Karpas-422 (cell line): Measurements from ENCODE around the gene DACT1. TPM values are rescaled to one million over a fixed set of nuclear protein-coding genes. Genes with fewer than 3 reads are reported as not detected.

Source experiments
- DNase-seq: peaks from one replicate; pipeline ENCODE4 v3.0.0-alpha.2; 2015
- H2AFZ ChIP-seq: fragments of 200-600 bp; sonication (generic); 2 replicates; pipeline ENCODE4 v1.6.1; 2014; ENCODE audit warnings: antibody characterized with exemption, low read length, mixed read lengths
- H3K27ac ChIP-seq: fragments of 200-600 bp; sonication (generic); 2 replicates; pipeline ENCODE4 v1.5.1; 2014; ENCODE audit warnings: mild to moderate bottlenecking, low read length, moderate library complexity
- H3K27me3 ChIP-seq: fragments of 200-600 bp; sonication (generic); 2 replicates; pipeline ENCODE4 v1.6.1; 2014; ENCODE audit warnings: low read length, mixed read lengths
- H3K36me3 ChIP-seq: fragments of 200-600 bp; sonication (generic); 2 replicates; pipeline ENCODE4 v1.6.1; 2014; ENCODE audit warnings: low read length, mixed read lengths; ENCODE audit not compliant: insufficient read depth
- H3K4me1 ChIP-seq: fragments of 200-600 bp; sonication (generic); 2 replicates; pipeline ENCODE4 v1.6.1; 2014; ENCODE audit warnings: mild to moderate bottlenecking, low read length, mixed read lengths
- H3K4me2 ChIP-seq: fragments of 200-600 bp; sonication (generic); 2 replicates; pipeline ENCODE4 v1.6.1; 2014; ENCODE audit warnings: low read length, low read depth, mild to moderate bottlenecking; ENCODE audit not compliant: poor library complexity, severe bottlenecking
- H3K4me3 ChIP-seq: fragments of 200-600 bp; sonication (generic); 2 replicates; pipeline ENCODE4 v1.5.1; 2014; ENCODE audit warnings: mild to moderate bottlenecking, antibody characterized with exemption, low read length, mixed read lengths
- H3K79me2 ChIP-seq: fragments of 200-600 bp; sonication (generic); 2 replicates; pipeline ENCODE4 v1.6.1; 2014; ENCODE audit warnings: mild to moderate bottlenecking, low read length, mixed read lengths
- H3K9ac ChIP-seq: fragments of 200-600 bp; sonication (generic); 2 replicates; pipeline ENCODE4 v1.6.0; 2014; ENCODE audit warnings: low read length
- H3K9me2 ChIP-seq: fragments of 200-600 bp; sonication (generic), shearing (Covaris generic); replicated peaks from 2 replicates; pipeline ENCODE4 v1.6.0; 2014; ENCODE audit warnings: mild to moderate bottlenecking, low read length, moderate library complexity; ENCODE audit not compliant: insufficient read depth
- H3K9me3 ChIP-seq: fragments of 300-700, 200-600 bp; sonication (generic); 2 replicates; pipeline ENCODE4 v1.6.1; 2014; ENCODE audit warnings: low read length, mixed read lengths
- H4K20me1 ChIP-seq: fragments of 200-600 bp; sonication (generic); 2 replicates; pipeline ENCODE4 v1.6.1; 2014; ENCODE audit warnings: mild to moderate bottlenecking, antibody characterized with exemption, low read length, low read depth; ENCODE audit not compliant: insufficient read depth
- total RNA-seq: library from RNA; depleted of rRNA; stranded (reverse); fragments of >200 nt; shearing (Covaris generic); gene quantifications from 2 replicates; pipeline ENCODE4 v1.2.3, GENCODE V29; 2014; ENCODE audit warnings: low replicate concordance

Gene DACT1
- total RNA-seq, 1 experiment from 2014 or later: not detected

DNA sequence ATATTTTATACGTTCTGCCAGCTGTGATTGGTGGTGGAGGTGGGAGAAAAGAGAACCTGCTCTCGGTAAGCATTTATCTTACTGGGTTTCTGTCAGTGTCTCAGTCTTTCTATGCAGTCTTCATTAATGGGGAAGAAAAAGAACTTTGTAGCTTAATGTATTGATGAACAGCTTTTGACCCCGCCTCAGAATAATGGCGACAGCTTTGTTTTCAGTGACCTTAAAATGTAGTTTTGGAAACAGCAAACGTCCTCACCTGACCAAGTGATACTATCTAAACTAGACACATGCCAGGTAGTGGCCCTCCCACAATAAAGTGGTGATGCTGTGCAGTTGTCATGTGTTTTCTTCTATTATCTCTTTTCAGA is 1.4 kb downstream of the DACT1 start:
- peak overlapping the region; percentile 72 for H3K4me3 ChIP-seq
- peak overlapping the region; percentile 63; the same call in 1 of the 2 replicates for H3K9ac ChIP-seq
- no peaks in the 10 kb centered on the region for H3K9me3 ChIP-seq
- no peaks in the 10 kb centered on the region for H3K36me3 ChIP-seq
- no peaks in the 10 kb centered on the region for H3K9me2 ChIP-seq
- H3K4me1 ChIP-seq: peaks cover 22% of the 10 kb centered on the region
- H2AFZ ChIP-seq: no peak overlapping the region
- no peaks in the 10 kb centered on the region for H4K20me1 ChIP-seq
- H3K27ac ChIP-seq: no peak overlapping the region
- H3K27me3 ChIP-seq: peaks cover 10% of the 10 kb centered on the region
- peak overlapping the region; percentile 92 for H3K4me2 ChIP-seq
- H3K79me2 ChIP-seq: no peaks in the 10 kb centered on the region
- DNase-seq: no peak

DNA sequence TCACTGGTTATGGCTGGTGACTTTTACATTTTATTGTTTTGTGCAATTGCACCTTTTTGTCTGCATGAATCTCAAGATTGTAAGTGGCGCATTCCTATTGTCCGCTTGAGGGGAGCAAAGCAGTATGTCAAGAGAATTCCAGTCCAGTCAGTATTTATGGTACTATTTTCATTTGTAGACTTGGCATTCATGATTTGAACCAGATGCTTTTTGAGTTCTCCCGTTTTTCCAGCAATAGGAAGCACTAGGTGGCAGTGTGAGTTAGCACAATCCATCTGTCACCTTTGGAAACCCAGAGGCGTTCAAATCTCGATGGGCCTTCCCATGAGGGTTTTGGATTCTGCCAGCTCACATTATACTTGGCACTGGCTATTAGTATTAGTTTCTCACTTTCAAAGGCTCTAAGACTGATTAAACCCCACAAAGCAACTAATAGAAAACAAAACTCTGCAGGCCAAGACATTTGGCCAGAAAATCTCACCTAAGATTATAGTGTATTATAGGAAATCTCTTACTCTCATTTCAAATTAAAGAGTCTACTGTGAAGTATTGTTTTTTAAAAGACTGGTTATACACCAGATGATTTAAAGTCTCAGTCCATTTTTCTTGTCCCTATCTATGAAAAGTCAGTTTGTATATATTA is 2.2 kb downstream of the DACT1 start:
- H3K9ac ChIP-seq: no peak overlapping the region
- H3K79me2 ChIP-seq: no peaks in the 10 kb centered on the region
- no peaks in the 10 kb centered on the region for H3K9me2 ChIP-seq
- no peaks in the 10 kb centered on the region for H3K9me3 ChIP-seq
- peaks cover 22% of the 10 kb centered on the region for H3K4me1 ChIP-seq
- peaks cover 10% of the 10 kb centered on the region for H3K27me3 ChIP-seq
- no peaks in the 10 kb centered on the region for H3K36me3 ChIP-seq
- DNase-seq: peak; percentile 57
- no peak overlapping the region for H2AFZ ChIP-seq
- no peak overlapping the region for H3K27ac ChIP-seq
- H4K20me1 ChIP-seq: no peaks in the 10 kb centered on the region
- no peak overlapping the region for H3K4me3 ChIP-seq
- H3K4me2 ChIP-seq: peak overlapping the region; percentile 92

DNA sequence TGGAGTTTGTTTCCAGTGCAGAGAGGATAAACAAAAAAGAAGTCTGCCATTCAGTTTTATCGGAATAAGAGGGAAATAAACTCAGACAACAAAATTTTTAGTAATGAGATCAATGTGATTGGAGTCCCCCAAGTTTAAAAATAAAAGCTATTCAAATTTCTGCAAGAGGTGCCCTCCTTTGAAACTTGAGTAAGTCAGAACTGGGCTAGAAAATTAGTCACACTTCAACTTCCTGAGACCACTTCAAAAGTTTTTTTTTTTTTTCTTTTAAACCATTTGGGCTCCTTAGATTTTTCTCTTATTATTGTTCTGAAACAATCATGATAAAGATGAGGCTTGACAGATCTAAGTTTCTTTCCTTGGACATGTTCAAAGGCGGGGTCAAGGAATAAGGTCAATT is 3.2 kb downstream of the DACT1 start:
- Histone ChIP-seq H3K4me1 (peaks cover 22% of the 10 kb centered on the region), H3K4me3 (no peak overlapping the region), H3K9me3 (no peaks in the 10 kb centered on the region), H3K27ac (no peak overlapping the region), H3K79me2 (no peaks in the 10 kb centered on the region), H3K27me3 (peaks cover 10% of the 10 kb centered on the region), H3K36me3 (no peaks in the 10 kb centered on the region), H3K4me2 (no peak overlapping the region), H4K20me1 (no peaks in the 10 kb centered on the region), H2AFZ (no peak overlapping the region), H3K9me2 (no peaks in the 10 kb centered on the region), H3K9ac (no peak overlapping the region)
- no peak for DNase-seq

DNA sequence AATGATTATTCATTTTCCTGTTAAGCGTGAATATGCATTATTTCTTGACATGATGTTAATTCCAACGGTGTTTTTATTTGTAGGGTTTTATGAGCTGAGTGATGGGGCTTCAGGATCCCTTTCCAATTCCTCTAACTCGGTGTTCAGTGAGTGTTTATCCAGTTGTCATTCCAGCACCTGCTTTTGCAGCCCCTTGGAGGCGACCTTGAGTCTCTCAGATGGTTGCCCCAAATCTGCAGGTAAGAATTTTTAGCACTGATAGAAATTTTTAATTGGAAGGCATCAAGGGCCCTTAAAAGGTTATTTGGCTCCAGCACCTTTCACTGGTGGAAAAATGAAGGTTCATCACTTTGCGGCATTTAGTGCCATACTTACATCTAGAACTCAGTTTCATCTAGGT is 3.7 kb downstream of the DACT1 start:
- H3K27ac ChIP-seq: no peak overlapping the region
- no peak overlapping the region for H2AFZ ChIP-seq
- H3K9me3 ChIP-seq: no peaks in the 10 kb centered on the region
- H3K4me2 ChIP-seq: no peak overlapping the region
- no peak overlapping the region for H3K9ac ChIP-seq
- no peaks in the 10 kb centered on the region for H3K79me2 ChIP-seq
- no peak for DNase-seq
- peaks cover 10% of the 10 kb centered on the region for H3K27me3 ChIP-seq
- no peaks in the 10 kb centered on the region for H3K9me2 ChIP-seq
- peaks cover 22% of the 10 kb centered on the region for H3K4me1 ChIP-seq
- no peaks in the 10 kb centered on the region for H3K36me3 ChIP-seq
- H4K20me1 ChIP-seq: no peaks in the 10 kb centered on the region
- H3K4me3 ChIP-seq: no peak overlapping the region

DNA sequence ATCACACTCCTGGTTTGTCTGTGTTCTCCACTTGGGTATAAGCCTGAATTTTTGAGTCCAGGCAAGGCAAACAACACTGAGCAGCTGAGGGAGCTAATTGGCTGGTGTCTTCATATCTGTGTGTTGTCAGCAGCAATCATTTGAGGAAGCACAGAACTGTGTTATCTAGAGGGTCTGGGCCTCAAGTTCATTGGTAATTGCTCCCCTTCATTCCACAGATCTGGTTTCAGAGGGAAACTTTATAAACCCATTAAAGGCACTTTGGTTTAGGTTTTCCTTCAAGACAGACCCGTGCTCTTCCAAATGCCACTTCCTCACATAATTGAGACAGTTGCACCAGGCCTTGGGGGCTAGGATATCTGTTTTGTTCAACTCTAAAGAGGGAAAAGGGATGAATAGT is 5.6 kb downstream of the DACT1 start:
- no peak overlapping the region for H3K9ac ChIP-seq
- H3K4me2 ChIP-seq: no peak overlapping the region
- H2AFZ ChIP-seq: no peak overlapping the region
- no peaks in the 10 kb centered on the region for H4K20me1 ChIP-seq
- no peaks in the 10 kb centered on the region for H3K9me2 ChIP-seq
- H3K4me1 ChIP-seq: peaks cover 13% of the 10 kb centered on the region
- peaks cover 6% of the 10 kb centered on the region; the same call in 1 of the 2 replicates for H3K27me3 ChIP-seq
- H3K4me3 ChIP-seq: no peak overlapping the region
- no peak overlapping the region for H3K27ac ChIP-seq
- no peaks in the 10 kb centered on the region for H3K79me2 ChIP-seq
- no peak for DNase-seq
- no peaks in the 10 kb centered on the region for H3K9me3 ChIP-seq
- H3K36me3 ChIP-seq: no peaks in the 10 kb centered on the region

DNA sequence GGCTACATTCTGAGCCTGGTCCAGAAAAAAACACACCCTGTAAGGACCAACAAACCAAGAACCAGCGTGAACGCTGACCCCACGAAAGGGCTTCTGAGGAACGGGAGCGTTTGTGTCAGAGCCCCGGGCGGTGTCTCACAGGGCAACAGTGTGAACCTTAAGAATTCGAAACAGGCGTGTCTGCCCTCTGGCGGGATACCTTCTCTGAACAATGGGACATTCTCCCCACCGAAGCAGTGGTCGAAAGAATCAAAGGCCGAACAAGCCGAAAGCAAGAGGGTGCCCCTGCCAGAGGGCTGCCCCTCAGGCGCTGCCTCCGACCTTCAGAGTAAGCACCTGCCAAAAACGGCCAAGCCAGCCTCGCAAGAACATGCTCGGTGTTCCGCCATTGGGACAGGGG is 7.9 kb downstream of the DACT1 start:
- Histone ChIP-seq H3K79me2 (no peaks in the 10 kb centered on the region), H3K9ac (no peak overlapping the region), H3K9me2 (no peaks in the 10 kb centered on the region), H3K27me3 (no peaks in the 10 kb centered on the region), H3K4me2 (no peak overlapping the region), H3K36me3 (no peaks in the 10 kb centered on the region), H4K20me1 (no peaks in the 10 kb centered on the region), H3K27ac (no peak overlapping the region), H3K9me3 (no peaks in the 10 kb centered on the region), H2AFZ (no peak overlapping the region), H3K4me3 (no peak overlapping the region), H3K4me1 (no peaks in the 10 kb centered on the region)
- DNase-seq: no peak

DNA sequence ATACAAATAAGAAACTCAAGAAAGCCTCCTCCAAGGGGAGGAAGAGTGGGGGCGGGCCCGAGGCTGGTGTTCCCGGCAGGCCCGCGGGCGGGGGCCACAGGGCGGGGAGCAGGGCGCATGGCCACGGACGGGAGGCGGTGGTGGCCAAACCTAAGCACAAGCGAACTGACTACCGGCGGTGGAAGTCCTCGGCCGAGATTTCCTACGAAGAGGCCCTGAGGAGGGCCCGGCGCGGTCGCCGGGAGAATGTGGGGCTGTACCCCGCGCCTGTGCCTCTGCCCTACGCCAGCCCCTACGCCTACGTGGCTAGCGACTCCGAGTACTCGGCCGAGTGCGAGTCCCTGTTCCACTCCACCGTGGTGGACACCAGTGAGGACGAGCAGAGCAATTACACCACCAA is 8.7 kb downstream of the DACT1 start:
- no peaks in the 10 kb centered on the region for H3K9me2 ChIP-seq
- H3K4me3 ChIP-seq: no peak overlapping the region
- no peaks in the 10 kb centered on the region for H3K79me2 ChIP-seq
- no peaks in the 10 kb centered on the region for H3K4me1 ChIP-seq
- H3K9me3 ChIP-seq: no peaks in the 10 kb centered on the region
- H4K20me1 ChIP-seq: no peaks in the 10 kb centered on the region
- no peaks in the 10 kb centered on the region for H3K36me3 ChIP-seq
- H3K4me2 ChIP-seq: no peak overlapping the region
- H3K27ac ChIP-seq: no peak overlapping the region
- H2AFZ ChIP-seq: no peak overlapping the region
- no peaks in the 10 kb centered on the region for H3K27me3 ChIP-seq
- H3K9ac ChIP-seq: no peak overlapping the region
- no peak for DNase-seq

DNA sequence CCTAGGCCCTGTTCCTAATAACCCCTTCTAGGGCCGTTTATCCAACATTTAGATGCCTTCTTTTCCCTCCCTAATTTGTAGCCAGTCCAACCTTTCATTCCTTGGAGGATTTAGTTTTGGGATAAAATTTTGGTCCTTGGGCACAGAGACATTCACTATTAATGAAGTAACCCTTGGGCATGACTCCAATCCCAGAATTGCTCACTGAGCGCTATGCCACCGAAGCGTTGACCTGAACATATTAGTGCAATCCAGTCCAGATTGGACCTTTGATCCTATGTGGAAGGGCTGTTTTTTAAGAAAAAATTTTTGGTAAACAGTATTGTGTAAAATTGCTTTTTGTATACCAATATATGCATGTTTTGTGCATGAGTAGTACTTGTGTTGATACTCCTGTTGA is 10.0 kb downstream of the DACT1 start:
- Histone ChIP-seq H3K4me1 (no peaks in the 10 kb centered on the region), H3K9me2 (no peaks in the 10 kb centered on the region), H3K27ac (no peak overlapping the region), H3K79me2 (no peaks in the 10 kb centered on the region), H4K20me1 (no peaks in the 10 kb centered on the region), H3K4me2 (no peak overlapping the region), H3K27me3 (no peaks in the 10 kb centered on the region), H3K9ac (no peak overlapping the region), H3K4me3 (no peak overlapping the region), H3K9me3 (no peaks in the 10 kb centered on the region), H2AFZ (no peak overlapping the region), H3K36me3 (no peaks in the 10 kb centered on the region)
- no peak for DNase-seq

DNA sequence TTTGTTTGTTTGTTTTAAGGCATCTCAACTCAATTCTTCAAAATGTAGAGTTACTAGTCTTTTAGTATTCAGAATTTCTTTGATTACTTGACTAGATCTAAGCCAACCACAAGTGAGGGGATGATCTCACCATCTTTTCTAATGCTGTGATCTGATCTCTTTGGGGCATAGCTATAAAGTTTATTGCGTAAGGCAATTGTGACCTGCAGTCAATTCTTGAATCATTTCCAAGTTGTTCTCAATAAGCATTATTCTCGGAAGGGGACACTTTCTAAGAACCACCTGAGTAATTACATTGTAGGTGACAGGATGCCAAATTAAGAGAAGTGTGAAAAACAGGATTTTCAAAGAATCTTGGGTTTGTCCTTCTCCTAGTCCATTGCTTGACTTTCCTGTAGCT is 13.1 kb downstream of the DACT1 start:
- Histone ChIP-seq H4K20me1 (no peaks in the 10 kb centered on the region), H3K9me2 (no peaks in the 10 kb centered on the region), H3K9me3 (no peaks in the 10 kb centered on the region), H3K27ac (no peak overlapping the region), H3K9ac (no peak overlapping the region), H3K4me2 (no peak overlapping the region), H2AFZ (no peak overlapping the region), H3K4me1 (no peaks in the 10 kb centered on the region), H3K27me3 (no peaks in the 10 kb centered on the region), H3K79me2 (no peaks in the 10 kb centered on the region), H3K4me3 (no peak overlapping the region), H3K36me3 (no peaks in the 10 kb centered on the region)
- DNase-seq: no peak
